IgD-negative memory B cell (primary cell): ENCODE results near the gene ARAP3. TPM values are rescaled to one million over a fixed set of nuclear protein-coding genes. Genes with fewer than 3 reads are reported as not detected.
"Not testable (repeated sequence)": the region's sequence is repeated elsewhere in the genome, so short reads cannot be mapped to it uniquely, and the experiment has no call there.

Experiments used
- H3K27ac Mint-ChIP-seq, 3 donors: one replicate each; pipeline ENCODE4 v1.8.0; 2020 to 2022; ENCODE audit warnings: mild to moderate bottlenecking in 3 of 3, mixed read lengths in 3 of 3, moderate library complexity in 1 of 3
- H3K27me3 Mint-ChIP-seq: one replicate; pipeline ENCODE4 v1.8.0; 2021; ENCODE audit warnings: mixed read lengths
- H3K36me3 Mint-ChIP-seq: one replicate; pipeline ENCODE4 v1.8.0; 2020; ENCODE audit warnings: mild to moderate bottlenecking, mixed read lengths
- H3K4me1 Mint-ChIP-seq, 3 donors: one replicate each; pipeline ENCODE4 v1.8.0; 2020 to 2022; ENCODE audit warnings: mixed read lengths in 3 of 3, mild to moderate bottlenecking in 1 of 3
- H3K4me3 Mint-ChIP-seq, 4 donors: one replicate each; pipeline ENCODE4 v1.8.0; 2020 to 2022; ENCODE audit warnings: mild to moderate bottlenecking in 4 of 4, mixed read lengths in 4 of 4, moderate library complexity in 3 of 4
- H3K9me3 Mint-ChIP-seq, 3 donors: one replicate each; pipeline ENCODE4 v1.8.0; 2020 to 2021; ENCODE audit warnings: mixed read lengths in 3 of 3, mild to moderate bottlenecking in 1 of 3
- polyA plus RNA-seq: library from polyadenylated mRNA; unstranded; fragments of 300-500 nt; fragmentation: Illumina TruSeq; gene quantifications from one replicate; pipeline ENCODE4 v1.2.3, GENCODE V29; 2021

The ARAP3 gene
- polyA plus RNA-seq, 1 donor from 2014 or later, result not detected

- H3K36me3 Mint-ChIP-seq, H3K9me3 Mint-ChIP-seq, H3K27me3 Mint-ChIP-seq: not testable (repeated sequence)
- H3K4me1 Mint-ChIP-seq, result peaks cover 48 to 68% (median 66%) of the 10 kb centered on the region in 3 donors
- H3K4me3 Mint-ChIP-seq, result peak overlapping the region in 1 of 4 donors; percentile 73
- H3K27ac Mint-ChIP-seq, result peak overlapping the region in 1 of 3 donors; percentile 49
Observed at GRCh38 chr5:141609921-141610320, 72.1 kb downstream of the ARAP3 start.

GRCh38 chr5:141609044-141609443, 73.0 kb downstream of the ARAP3 start:
- H3K36me3 Mint-ChIP-seq, result peaks cover 5% of the 10 kb centered on the region
- peak overlapping the region in 1 of 3 donors; percentile 2 for H3K27ac Mint-ChIP-seq
- H3K4me3 Mint-ChIP-seq, result peak overlapping the region in 1 of 4 donors; percentile 3
- H3K9me3 Mint-ChIP-seq, result no peaks in the 10 kb centered on the region
- H3K4me1 Mint-ChIP-seq, result peaks cover 56 to 71% (median 70%) of the 10 kb centered on the region in 3 donors
- H3K27me3 Mint-ChIP-seq, result no peaks in the 10 kb centered on the region

- peak overlapping the region; percentile 29 to 93 (median 59) for H3K27ac Mint-ChIP-seq
- H3K4me1 Mint-ChIP-seq, result peaks cover 56 to 71% (median 70%) of the 10 kb centered on the region in 3 donors
- peaks cover 5% of the 10 kb centered on the region for H3K36me3 Mint-ChIP-seq
- H3K4me3 Mint-ChIP-seq, result peak overlapping the region in 3 of 4 donors; percentile 14 to 79 (median 45)
- H3K9me3 Mint-ChIP-seq, result no peaks in the 10 kb centered on the region
- H3K27me3 Mint-ChIP-seq, result no peaks in the 10 kb centered on the region
Observed at GRCh38 chr5:141608557-141608956, 73.5 kb downstream of the ARAP3 start.

GRCh38 chr5:141608046-141608445, 74.0 kb downstream of the ARAP3 start:
- no peaks in the 10 kb centered on the region for H3K27me3 Mint-ChIP-seq
- H3K4me1 Mint-ChIP-seq, result peaks cover 51 to 69% (median 67%) of the 10 kb centered on the region in 3 donors
- H3K4me3 Mint-ChIP-seq, result peak overlapping the region in 2 of 4 donors; percentile 61 to 91
- no peaks in the 10 kb centered on the region for H3K9me3 Mint-ChIP-seq
- H3K36me3 Mint-ChIP-seq, result peaks cover 2% of the 10 kb centered on the region
- H3K27ac Mint-ChIP-seq, result peak overlapping the region; percentile 29 to 93 (median 59)

GRCh38 chr5:141605523-141606277, 76.3 kb downstream of the ARAP3 start:
- Mint-ChIP-seq H3K4me3 (peak overlapping the region; percentile 43 to 91 (median 64)), H3K27me3 (no peaks in the 10 kb centered on the region), H3K9me3 (no peaks in the 10 kb centered on the region), H3K4me1 (peaks cover 35 to 66% (median 60%) of the 10 kb centered on the region in 3 donors), H3K27ac (peak overlapping the region; percentile 29 to 95 (median 59)), H3K36me3 (no peaks in the 10 kb centered on the region)

- H3K36me3 Mint-ChIP-seq, result no peaks in the 10 kb centered on the region
- peak overlapping the region; percentile 9 to 91 (median 71) for H3K4me3 Mint-ChIP-seq
- peaks cover 37 to 69% (median 64%) of the 10 kb centered on the region in 3 donors for H3K4me1 Mint-ChIP-seq
- H3K9me3 Mint-ChIP-seq, result no peaks in the 10 kb centered on the region
- H3K27ac Mint-ChIP-seq, result peak overlapping the region; percentile 11 to 42 (median 29)
- no peaks in the 10 kb centered on the region for H3K27me3 Mint-ChIP-seq
Observed at GRCh38 chr5:141603923-141604717, 77.9 kb downstream of the ARAP3 start.

Other genes with a start within 250 kb of the ARAP3 start
- 3.9 TPM for gene PCDHGC3, start 206.3 kb downstream of the ARAP3 start, polyA plus RNA-seq
- not detected for gene PCDHGC4, start 197.2 kb downstream of the ARAP3 start, polyA plus RNA-seq
- gene PCDHGC5, start 193.1 kb downstream of the ARAP3 start, polyA plus RNA-seq, result not detected
- 57.6 TPM for gene DIAPH1, start 63.2 kb downstream of the ARAP3 start, polyA plus RNA-seq
- gene HDAC3, start 45.4 kb downstream of the ARAP3 start, polyA plus RNA-seq, result 96.1 TPM
- 5.9 TPM for gene RELL2, start 45.2 kb downstream of the ARAP3 start, polyA plus RNA-seq
- 9.9 TPM for gene FCHSD1, start 30.8 kb downstream of the ARAP3 start, polyA plus RNA-seq
- 0.10 TPM for gene PCDH1, start 196.2 kb upstream of the ARAP3 start, polyA plus RNA-seq
- 32.3 TPM for gene DELE1, start 241.6 kb upstream of the ARAP3 start, polyA plus RNA-seq